HepG2 (cell line): ENCODE measurements around the gene CASS4. TPM values are rescaled to one million over a fixed set of nuclear protein-coding genes. Genes with fewer than 3 reads are reported as not detected.

Source experiments
- ATF7 ChIP-seq, 2 experiments: fragments of 450-650 bp in 1 of 2; sonication (generic) in 1 of 2; formaldehyde crosslinking in 1 of 2; IDR thresholded peaks; 2 replicates each; pipeline versions ENCODE4 v1.4.0 to v1.6.1; 2016 to 2020; ENCODE audit warnings: antibody characterized with exemption in 1 of 2, mild to moderate bottlenecking in 1 of 2, missing genetic modification reagents in 1 of 2
- CERS6 ChIP-seq: sonication (generic); formaldehyde crosslinking; IDR thresholded peaks from 2 replicates; pipeline ENCODE4 v1.5.0; 2020; ENCODE audit warnings: missing genetic modification reagents
- CSRNP2 ChIP-seq: sonication (generic); formaldehyde crosslinking; conservative IDR thresholded peaks from 2 replicates; pipeline ENCODE4 v1.8.0; 2022; ENCODE audit warnings: low read depth, missing genetic modification reagents
- IKZF5 ChIP-seq: IDR thresholded peaks from 2 replicates; pipeline ENCODE4 v1.6.1; 2018; ENCODE audit warnings: missing genetic modification reagents, mild to moderate bottlenecking, missing compliant biosample characterization
- NFIC ChIP-seq: IDR thresholded peaks from 2 replicates; pipeline ENCODE4 v1.6.1; 2012; ENCODE audit warnings: mild to moderate bottlenecking, low read length, inconsistent platforms
- PLSCR1 ChIP-seq: sonication (generic); formaldehyde crosslinking; IDR thresholded peaks from 2 replicates; pipeline ENCODE4 v1.5.0; 2020; ENCODE audit warnings: missing genetic modification reagents, mild to moderate bottlenecking, borderline replicate concordance
- REST ChIP-seq, 2 experiments: IDR thresholded peaks; 2 replicates each; pipeline ENCODE4 v1.6.1; 2011 to 2012; ENCODE audit warnings: low read length in 2 of 2, borderline replicate concordance in 1 of 2, low read depth in 1 of 2, mild to moderate bottlenecking in 1 of 2, moderate library complexity in 1 of 2
- RNF219 ChIP-seq: sonication (generic); formaldehyde crosslinking; IDR thresholded peaks from 2 replicates; pipeline ENCODE4 v1.5.0; 2020; ENCODE audit warnings: mild to moderate bottlenecking, missing genetic modification reagents
- SP140L ChIP-seq: sonication (generic); formaldehyde crosslinking; IDR thresholded peaks from 2 replicates; pipeline ENCODE4 v1.4.0; 2020; ENCODE audit warnings: missing genetic modification reagents, borderline replicate concordance
- SRSF4 ChIP-seq: fragments of 200-400 bp; formaldehyde crosslinking; IDR thresholded peaks from one replicate; pipeline ENCODE4 v1.6.1; 2018; ENCODE audit warnings: mild to moderate bottlenecking, low read depth, low read length, moderate library complexity; ENCODE audit not compliant: poor library complexity, severe bottlenecking
- TOE1 ChIP-seq: sonication (generic); formaldehyde crosslinking; IDR thresholded peaks from 2 replicates; pipeline ENCODE4 v1.4.0; 2020; ENCODE audit warnings: mild to moderate bottlenecking, missing genetic modification reagents
- ZFP82 ChIP-seq: sonication (generic); formaldehyde crosslinking; IDR thresholded peaks from 2 replicates; pipeline ENCODE4 v1.5.1; 2020; ENCODE audit warnings: mild to moderate bottlenecking, missing genetic modification reagents, borderline replicate concordance
- ZMYM4 ChIP-seq: sonication (generic); formaldehyde crosslinking; IDR thresholded peaks from 2 replicates; pipeline ENCODE4 v1.8.1; 2023; ENCODE audit warnings: mild to moderate bottlenecking, missing genetic modification reagents
- ZNF17 ChIP-seq: sonication (generic); formaldehyde crosslinking; IDR thresholded peaks from 2 replicates; pipeline ENCODE4 v1.5.0; 2020; ENCODE audit warnings: mild to moderate bottlenecking, missing genetic modification reagents
- ZNF441 ChIP-seq: sonication (generic); formaldehyde crosslinking; IDR thresholded peaks from 2 replicates; pipeline ENCODE4 v1.7.0; 2021; ENCODE audit warnings: missing genetic modification reagents, borderline replicate concordance
- ZNF562 ChIP-seq: sonication (generic); formaldehyde crosslinking; IDR thresholded peaks from 2 replicates; pipeline ENCODE4 v1.8.0; 2022; ENCODE audit warnings: missing genetic modification reagents, borderline replicate concordance
- ZNF746 ChIP-seq: sonication (generic); formaldehyde crosslinking; IDR thresholded peaks from 2 replicates; pipeline ENCODE4 v1.8.0; 2022; ENCODE audit warnings: mild to moderate bottlenecking, missing genetic modification reagents
- ZNF768 ChIP-seq: sonication (generic); formaldehyde crosslinking; IDR thresholded peaks from 2 replicates; pipeline ENCODE4 v1.4.0; 2020; ENCODE audit warnings: missing genetic modification reagents
- polyA plus RNA-seq, 8 experiments: library from polyadenylated mRNA; depleted of rRNA in 3 of 8; stranded (reverse) in 7 of 8; unstranded in 1 of 8; fragments of >200 nt; fragmentation: Illumina TruSeq in 4 of 8; extraction: Trizol in 4 of 8; gene quantifications; 2 replicates each; pipeline versions ENCODE4 v1.2.1 to v1.2.3, GENCODE V29; 2011 to 2016; ENCODE audit warnings: low read depth in 4 of 8, missing spikeins in 1 of 8, mixed read lengths in 1 of 8; ENCODE audit not compliant: insufficient read depth in 1 of 8
- total RNA-seq, 5 experiments: library from RNA; depleted of rRNA; stranded (reverse); fragments of >200 nt; fragmentation: Illumina TruSeq; extraction: Trizol; gene quantifications; 2 replicates each; pipeline ENCODE4 v1.2.3, GENCODE V29; 2016; ENCODE audit warnings: low read depth in 1 of 5

CASS4 gene
- total and polyA plus RNA-seq, 2 of the 13 experiments (the other 11 are each of a cell fraction or from before 2014, with no cell fraction given), result 0.17 to 0.49 TPM

- TF ChIP-seq RNF219 (CRISPR knock-in tag), result no peak
- TF ChIP-seq ZNF746 (CRISPR knock-in tag), result no peak
- TF ChIP-seq CSRNP2 (CRISPR knock-in tag), result no peak
- TF ChIP-seq IKZF5 (CRISPR knock-in tag), result no peak
- TF ChIP-seq SRSF4, result no peak
- TF ChIP-seq NFIC, result no peak
- no peak; the same call in 1 of the 2 replicates for TF ChIP-seq ZMYM4 (CRISPR knock-in tag)
- TF ChIP-seq ZNF562 (CRISPR knock-in tag), result no peak
- no peak for TF ChIP-seq TOE1 (CRISPR knock-in tag)
- TF ChIP-seq ATF7 (IDR thresholded peaks at IDR 0.05), result no peak
- no peak for TF ChIP-seq ATF7 (CRISPR knock-in tag; IDR thresholded peaks at IDR 0.05)
- no peak for TF ChIP-seq SP140L
- no peak for TF ChIP-seq CERS6 (CRISPR knock-in tag)
- no peak for TF ChIP-seq ZNF441 (CRISPR knock-in tag)
- TF ChIP-seq ZNF768 (CRISPR knock-in tag), result no peak
- TF ChIP-seq REST (IDR thresholded peaks at IDR 0.05; ENCODE audit: borderline replicate concordance in 1 of 2, low read depth in 1 of 2, low read length in 2 of 2), result no peak
- no peak for TF ChIP-seq ZFP82 (CRISPR knock-in tag)
- TF ChIP-seq ZNF17 (CRISPR knock-in tag), result no peak
- TF ChIP-seq PLSCR1 (CRISPR knock-in tag), result no peak
Measured at GRCh38 chr20:56411759-56412472, at the start of gene CASS4 (continued).
